Effector memory CD4-positive, alpha-beta T cell (primary cell): ENCODE measurements around the gene UST.

Experiments
- DNase-seq, 3 donors: peaks; one replicate each; pipeline ENCODE4 v3.0.0-alpha.2; 2020
- H3K27ac ChIP-seq: 2 replicates; pipeline ENCODE4 v1.7.0; 2013; ENCODE audit warnings: mild to moderate bottlenecking, low read length, moderate library complexity; ENCODE audit not compliant: insufficient read depth, poor library complexity, severe bottlenecking
- H3K27me3 ChIP-seq: replicated peaks from 2 replicates; pipeline ENCODE4 v1.7.0; 2013; ENCODE audit warnings: mild to moderate bottlenecking, low read length; ENCODE audit not compliant: insufficient read depth, control insufficient read depth, poor library complexity, severe bottlenecking
- H3K36me3 ChIP-seq: 2 replicates; pipeline ENCODE4 v1.7.0; 2013; ENCODE audit warnings: mild to moderate bottlenecking, low read length, moderate library complexity; ENCODE audit not compliant: control insufficient read depth, insufficient read depth
- H3K4me1 ChIP-seq: 2 replicates; pipeline ENCODE4 v1.7.0; 2013; ENCODE audit warnings: low read length, mild to moderate bottlenecking; ENCODE audit not compliant: control insufficient read depth, insufficient read depth, poor library complexity, severe bottlenecking
- H3K4me3 ChIP-seq: 2 replicates; pipeline ENCODE4 v1.7.0; 2013; ENCODE audit warnings: low read length, low read depth, mild to moderate bottlenecking; ENCODE audit not compliant: insufficient read depth, poor library complexity, severe bottlenecking
- H3K9me3 ChIP-seq: 2 replicates; pipeline ENCODE4 v1.7.0; 2013; ENCODE audit warnings: mild to moderate bottlenecking, low read length, moderate library complexity; ENCODE audit not compliant: control insufficient read depth

UST gene

GRCh38 chr6:149046822-149047246 is 300.0 kb downstream of the UST start:
- peaks cover 21% of the 10 kb centered on the region for H3K4me1 ChIP-seq
- peak overlapping the region; percentile 0 for H3K4me3 ChIP-seq
- no peak overlapping the region for H3K27ac ChIP-seq
- no peaks in the 10 kb centered on the region for H3K9me3 ChIP-seq
- no peak for DNase-seq
- H3K27me3 ChIP-seq = no peaks in the 10 kb centered on the region
- no peaks in the 10 kb centered on the region for H3K36me3 ChIP-seq

DNA sequence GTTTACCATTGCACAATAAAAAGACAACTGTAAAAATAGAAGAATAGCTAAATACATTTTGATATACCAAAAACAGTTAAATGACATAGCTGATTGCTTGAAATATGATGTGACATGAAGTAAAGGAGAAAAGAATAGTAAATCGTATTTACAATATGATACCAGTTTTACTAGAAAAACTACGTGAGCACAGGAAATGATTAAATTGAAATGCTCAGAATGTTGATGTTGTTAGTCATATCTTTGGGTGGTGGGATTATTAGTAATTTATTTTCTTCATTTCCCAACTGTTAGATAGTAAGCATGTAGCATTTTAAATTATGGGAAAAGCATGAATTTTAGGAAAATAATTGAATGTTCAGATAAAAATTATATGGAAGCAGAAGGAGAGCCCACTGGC is 302.4 kb downstream of the UST start:
- no peaks in the 10 kb centered on the region for H3K36me3 ChIP-seq
- H3K9me3 ChIP-seq = no peaks in the 10 kb centered on the region
- DNase-seq = no peak
- peaks cover 23% of the 10 kb centered on the region for H3K4me1 ChIP-seq
- no peak overlapping the region for H3K27ac ChIP-seq
- no peaks in the 10 kb centered on the region for H3K27me3 ChIP-seq
- no peak overlapping the region for H3K4me3 ChIP-seq

DNA sequence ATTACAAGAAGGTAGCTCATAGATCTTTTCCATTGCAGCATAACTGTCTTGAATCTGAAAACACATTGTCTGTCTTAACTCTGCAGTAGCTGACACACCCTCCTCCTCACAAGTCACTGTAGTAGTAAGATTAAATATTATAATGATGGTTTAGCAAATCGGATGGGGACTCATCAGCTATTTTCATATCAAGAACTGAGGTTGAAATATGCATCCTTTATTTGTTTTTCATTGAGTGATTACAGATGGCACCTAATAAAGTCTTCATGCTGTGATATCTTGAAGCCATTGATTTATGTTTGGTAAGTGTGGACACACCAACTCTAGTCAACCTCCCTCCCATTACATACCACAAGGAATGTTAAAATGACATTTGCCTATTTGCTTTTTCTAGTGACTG is 303.3 kb downstream of the UST start:
- H3K4me1 ChIP-seq = peaks cover 18% of the 10 kb centered on the region
- H3K27me3 ChIP-seq = no peaks in the 10 kb centered on the region
- H3K4me3 ChIP-seq = no peak overlapping the region
- DNase-seq = no peak
- H3K27ac ChIP-seq = no peak overlapping the region
- no peaks in the 10 kb centered on the region for H3K36me3 ChIP-seq
- no peaks in the 10 kb centered on the region for H3K9me3 ChIP-seq

GRCh38 chr6:149052350-149053106 is 305.7 kb downstream of the UST start:
- H3K4me1 ChIP-seq = peaks cover 3% of the 10 kb centered on the region
- no peak overlapping the region for H3K27ac ChIP-seq
- no peak for DNase-seq
- no peaks in the 10 kb centered on the region for H3K9me3 ChIP-seq
- no peaks in the 10 kb centered on the region for H3K36me3 ChIP-seq
- no peaks in the 10 kb centered on the region for H3K27me3 ChIP-seq
- no peak overlapping the region for H3K4me3 ChIP-seq

GRCh38 chr6:149053848-149054558 is 307.2 kb downstream of the UST start:
- no peak for DNase-seq
- Histone ChIP-seq H3K4me3 (no peak overlapping the region), H3K27ac (no peak overlapping the region), H3K4me1 (peaks cover 3% of the 10 kb centered on the region), H3K27me3 (no peaks in the 10 kb centered on the region), H3K9me3 (no peaks in the 10 kb centered on the region), H3K36me3 (no peaks in the 10 kb centered on the region)

GRCh38 chr6:149054559-149055194 is 307.8 kb downstream of the UST start:
- Histone ChIP-seq H3K4me1 (peaks cover 8% of the 10 kb centered on the region), H3K27me3 (no peaks in the 10 kb centered on the region), H3K36me3 (no peaks in the 10 kb centered on the region), H3K27ac (no peak overlapping the region), H3K4me3 (no peak overlapping the region), H3K9me3 (no peaks in the 10 kb centered on the region)
- no peak for DNase-seq

DNA sequence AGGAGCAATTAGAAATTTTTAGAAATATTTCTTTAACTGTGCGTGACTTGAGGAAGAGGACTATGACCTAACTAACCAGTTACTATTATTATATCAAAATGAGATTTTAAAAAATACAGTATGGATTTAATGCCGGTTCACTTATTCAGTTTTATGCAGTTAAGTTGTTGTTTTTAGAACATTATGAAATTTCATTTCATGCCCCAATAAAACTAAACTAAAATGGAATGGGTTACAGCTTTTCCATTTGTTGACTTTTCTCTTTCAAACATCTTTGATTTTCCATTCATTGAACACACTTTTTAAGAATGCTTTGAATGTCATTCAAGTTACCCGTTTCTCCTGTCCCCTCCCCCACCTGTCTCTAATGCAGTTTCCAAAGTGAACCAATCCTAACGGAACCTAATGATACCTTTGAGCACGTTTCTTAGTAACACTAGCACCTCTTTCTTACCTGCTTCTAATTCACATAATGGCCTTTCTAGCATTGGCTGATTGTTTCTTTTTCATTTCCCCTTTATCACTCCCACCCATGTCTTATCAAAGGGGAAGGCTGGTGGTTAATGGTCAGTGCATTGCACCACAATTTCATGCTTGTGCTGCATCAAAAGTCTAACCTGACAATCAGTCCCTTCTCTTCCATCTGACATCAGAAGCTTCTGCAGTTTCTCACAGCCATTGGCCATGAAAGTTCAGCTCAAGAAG is 308.5 kb downstream of the UST start:
- H3K9me3 ChIP-seq = no peaks in the 10 kb centered on the region
- H3K27ac ChIP-seq = no peak overlapping the region
- peaks cover 12% of the 10 kb centered on the region for H3K4me1 ChIP-seq
- H3K4me3 ChIP-seq = no peak overlapping the region
- no peaks in the 10 kb centered on the region for H3K27me3 ChIP-seq
- no peak for DNase-seq
- H3K36me3 ChIP-seq = no peaks in the 10 kb centered on the region

DNA sequence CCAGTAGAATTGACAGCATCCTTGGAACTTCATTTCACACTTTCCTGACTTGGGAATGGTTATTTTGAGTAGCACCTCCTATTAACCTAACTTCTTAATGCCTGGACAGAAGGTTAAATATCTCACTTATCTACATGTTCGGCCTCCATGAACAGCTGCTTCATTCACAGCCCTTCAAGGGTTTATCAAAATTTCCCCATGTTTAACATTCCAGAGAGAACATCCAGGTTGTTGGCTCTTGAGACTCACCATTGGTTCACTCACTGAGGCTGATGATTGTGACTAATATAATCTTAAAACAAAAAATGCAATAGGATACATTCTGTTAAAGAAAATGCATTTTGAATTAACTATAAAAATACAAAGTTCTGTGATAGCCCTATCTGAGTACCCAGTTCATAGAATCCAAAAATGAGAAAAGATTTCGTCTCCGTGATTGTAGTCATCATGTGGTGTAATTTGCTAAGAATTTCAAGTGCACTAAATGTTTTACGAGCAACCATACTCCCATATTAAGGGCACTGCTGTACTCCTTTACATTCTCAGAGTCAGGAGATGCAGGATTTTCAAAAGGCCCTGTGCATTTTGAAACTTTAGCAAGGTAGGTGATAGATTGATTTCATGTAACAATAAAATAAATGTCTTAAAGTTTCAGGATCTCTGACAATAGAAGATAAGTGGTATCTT is 310.1 kb downstream of the UST start:
- H3K4me3 ChIP-seq = no peak overlapping the region
- H3K4me1 ChIP-seq = peaks cover 27% of the 10 kb centered on the region
- no peak for DNase-seq
- H3K36me3 ChIP-seq = no peaks in the 10 kb centered on the region
- no peaks in the 10 kb centered on the region for H3K9me3 ChIP-seq
- H3K27ac ChIP-seq = no peak overlapping the region
- no peaks in the 10 kb centered on the region for H3K27me3 ChIP-seq

DNA sequence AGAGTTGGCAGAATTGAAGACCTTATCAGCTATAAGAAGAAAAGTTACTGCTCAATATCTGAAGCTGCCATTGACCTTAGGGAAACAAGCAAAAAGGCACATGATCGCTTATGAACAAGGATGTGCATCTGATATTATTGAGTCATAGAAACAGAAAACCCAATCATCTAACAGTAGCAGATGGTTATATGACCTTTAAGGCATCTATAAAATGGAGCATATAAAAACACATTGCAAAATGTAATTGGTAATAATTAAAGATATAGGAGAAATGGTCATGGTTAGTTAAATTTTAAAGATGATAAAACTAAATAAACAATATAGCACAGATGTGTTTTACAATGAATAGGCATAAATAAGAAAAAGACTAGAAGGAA is 310.6 kb downstream of the UST start:
- Histone ChIP-seq H3K4me3 (no peak overlapping the region), H3K27me3 (no peaks in the 10 kb centered on the region), H3K9me3 (no peaks in the 10 kb centered on the region), H3K4me1 (peaks cover 27% of the 10 kb centered on the region), H3K27ac (no peak overlapping the region), H3K36me3 (no peaks in the 10 kb centered on the region)
- DNase-seq = no peak
